GM23338 (cell line): ENCODE measurements around the gene C2CD3. TPM values are rescaled to one million over a fixed set of nuclear protein-coding genes. Genes with fewer than 3 reads are reported as not detected.

ENCODE experiments used
- ATAC-seq: fragments of 200-7000 bp; cut with Tn5 transposase; 3 replicates; pipeline ENCODE4 v1.9.1; 2020
- DNase-seq: peaks from one replicate; pipeline ENCODE4 v3.0.0-alpha.2; 2015; ENCODE audit warnings: low spot score
- H2AFZ ChIP-seq: fragments of 200-600 bp; sonication (generic); 2 replicates; pipeline ENCODE4 v1.8.0; 2016; ENCODE audit warnings: antibody characterized with exemption, mild to moderate bottlenecking, moderate library complexity
- H3F3A ChIP-seq: fragments of 200-600 bp; sonication (generic); replicated peaks from 2 replicates; pipeline ENCODE4 v1.8.0; 2017; ENCODE audit warnings: antibody characterized with exemption, mixed run types, low read depth
- H3K27ac ChIP-seq: fragments of 200-600 bp; sonication (generic); 2 replicates; pipeline ENCODE4 v1.6.1; 2016; ENCODE audit warnings: low read depth
- H3K27me3 ChIP-seq: fragments of 200-600 bp; sonication (generic); 2 replicates; pipeline ENCODE4 v1.8.0; 2016; ENCODE audit warnings: mild to moderate bottlenecking, mixed run types, moderate library complexity; ENCODE audit not compliant: insufficient read depth
- H3K36me3 ChIP-seq: fragments of 200-600 bp; sonication (generic); 2 replicates; pipeline ENCODE4 v1.8.0; 2016; ENCODE audit warnings: mild to moderate bottlenecking; ENCODE audit not compliant: insufficient read depth
- H3K4me1 ChIP-seq: fragments of 200-600 bp; sonication (generic); 2 replicates; pipeline ENCODE4 v1.8.0; 2016; ENCODE audit warnings: mild to moderate bottlenecking, moderate library complexity; ENCODE audit not compliant: insufficient read depth
- H3K4me2 ChIP-seq: fragments of 200-600 bp; sonication (generic); 2 replicates; pipeline ENCODE4 v1.7.1; 2017; ENCODE audit warnings: mixed run types
- H3K4me3 ChIP-seq: fragments of 200-600 bp; sonication (generic); 2 replicates; pipeline ENCODE4 v1.6.1; 2016; ENCODE audit warnings: mixed run types
- H3K79me2 ChIP-seq: fragments of 200-600 bp; sonication (generic); replicated peaks from 2 replicates; pipeline ENCODE4 v1.8.0; 2017; ENCODE audit warnings: mild to moderate bottlenecking; ENCODE audit not compliant: insufficient read depth
- H3K9me2 ChIP-seq: fragments of 200-600 bp; sonication (generic); 2 replicates; pipeline ENCODE4 v1.8.0; 2017; ENCODE audit not compliant: insufficient read depth
- H4K20me1 ChIP-seq: fragments of 200-600 bp; sonication (generic); replicated peaks from 2 replicates; pipeline ENCODE4 v1.8.0; 2017; ENCODE audit warnings: mild to moderate bottlenecking; ENCODE audit not compliant: insufficient read depth
- H3K27ac Mint-ChIP-seq: 2 replicates; pipeline ENCODE4 v1.8.0; 2020; ENCODE audit warnings: inconsistent platforms, mild to moderate bottlenecking, moderate library complexity, mixed read lengths
- H3K27me3 Mint-ChIP-seq: 3 replicates; pipeline ENCODE4 v1.8.0; 2022; ENCODE audit warnings: low read depth, mild to moderate bottlenecking, moderate library complexity, mixed read lengths, inconsistent platforms; ENCODE audit not compliant: insufficient read depth, poor library complexity
- H3K36me3 Mint-ChIP-seq: 3 replicates; pipeline ENCODE4 v1.8.0; 2021; ENCODE audit warnings: low read depth, mild to moderate bottlenecking, inconsistent platforms, moderate library complexity, mixed read lengths
- H3K4me1 Mint-ChIP-seq: 3 replicates; pipeline ENCODE4 v1.8.0; 2020; ENCODE audit warnings: mild to moderate bottlenecking, inconsistent platforms, mixed read lengths
- H3K4me3 Mint-ChIP-seq: 3 replicates; pipeline ENCODE4 v1.8.0; 2021; ENCODE audit warnings: moderate library complexity, mild to moderate bottlenecking, inconsistent platforms, mixed read lengths
- H3K9me3 Mint-ChIP-seq: 3 replicates; pipeline ENCODE4 v1.8.0; 2020; ENCODE audit warnings: moderate library complexity, mild to moderate bottlenecking, inconsistent platforms, mixed read lengths
- POLR2AphosphoS5 ChIP-seq: IDR thresholded peaks from 2 replicates; pipeline ENCODE4 v1.6.1; 2016; ENCODE audit warnings: antibody characterized with exemption, low read depth
- polyA plus RNA-seq: library from polyadenylated mRNA; unstranded; fragments of >200 nt; fragmentation: Nextera tagmentation; extraction: Ambion mirVana; gene quantifications from 2 replicates; pipeline ENCODE4 v1.2.1, GENCODE V29; 2016
- total RNA-seq: library from RNA; depleted of rRNA; stranded (reverse); fragments of >200 nt; shearing (Covaris generic); gene quantifications from 2 replicates; pipeline ENCODE4 v1.2.3, GENCODE V29; 2014
- TF ChIP-seq, protein P1 (sequence below): fragments of 250-450 bp; sonication (Bioruptor Pico); IDR thresholded peaks from 2 replicates; pipeline ENCODE4 v1.5.0; 2020; ENCODE audit warnings: mild to moderate bottlenecking, moderate library complexity
- TF ChIP-seq, protein P2 (sequence below), 2 experiments: fragments of 200-600 bp in 1 of 2; sonication (generic) in 1 of 2; conservative IDR thresholded peaks; 2 replicates each; pipeline versions ENCODE4 v1.5.1 to v1.6.1; 2016 to 2017; ENCODE audit warnings: antibody characterized with exemption in 2 of 2, low read depth in 2 of 2, mild to moderate bottlenecking in 2 of 2, moderate library complexity in 1 of 2

The C2CD3 gene
- total and polyA plus RNA-seq, 2 experiments from 2014 or later = 15.5 to 29.5 TPM

GRCh38 chr11:74142624-74143023, 28.2 kb downstream of the C2CD3 start (continued):
- TF ChIP-seq, protein P1, sequence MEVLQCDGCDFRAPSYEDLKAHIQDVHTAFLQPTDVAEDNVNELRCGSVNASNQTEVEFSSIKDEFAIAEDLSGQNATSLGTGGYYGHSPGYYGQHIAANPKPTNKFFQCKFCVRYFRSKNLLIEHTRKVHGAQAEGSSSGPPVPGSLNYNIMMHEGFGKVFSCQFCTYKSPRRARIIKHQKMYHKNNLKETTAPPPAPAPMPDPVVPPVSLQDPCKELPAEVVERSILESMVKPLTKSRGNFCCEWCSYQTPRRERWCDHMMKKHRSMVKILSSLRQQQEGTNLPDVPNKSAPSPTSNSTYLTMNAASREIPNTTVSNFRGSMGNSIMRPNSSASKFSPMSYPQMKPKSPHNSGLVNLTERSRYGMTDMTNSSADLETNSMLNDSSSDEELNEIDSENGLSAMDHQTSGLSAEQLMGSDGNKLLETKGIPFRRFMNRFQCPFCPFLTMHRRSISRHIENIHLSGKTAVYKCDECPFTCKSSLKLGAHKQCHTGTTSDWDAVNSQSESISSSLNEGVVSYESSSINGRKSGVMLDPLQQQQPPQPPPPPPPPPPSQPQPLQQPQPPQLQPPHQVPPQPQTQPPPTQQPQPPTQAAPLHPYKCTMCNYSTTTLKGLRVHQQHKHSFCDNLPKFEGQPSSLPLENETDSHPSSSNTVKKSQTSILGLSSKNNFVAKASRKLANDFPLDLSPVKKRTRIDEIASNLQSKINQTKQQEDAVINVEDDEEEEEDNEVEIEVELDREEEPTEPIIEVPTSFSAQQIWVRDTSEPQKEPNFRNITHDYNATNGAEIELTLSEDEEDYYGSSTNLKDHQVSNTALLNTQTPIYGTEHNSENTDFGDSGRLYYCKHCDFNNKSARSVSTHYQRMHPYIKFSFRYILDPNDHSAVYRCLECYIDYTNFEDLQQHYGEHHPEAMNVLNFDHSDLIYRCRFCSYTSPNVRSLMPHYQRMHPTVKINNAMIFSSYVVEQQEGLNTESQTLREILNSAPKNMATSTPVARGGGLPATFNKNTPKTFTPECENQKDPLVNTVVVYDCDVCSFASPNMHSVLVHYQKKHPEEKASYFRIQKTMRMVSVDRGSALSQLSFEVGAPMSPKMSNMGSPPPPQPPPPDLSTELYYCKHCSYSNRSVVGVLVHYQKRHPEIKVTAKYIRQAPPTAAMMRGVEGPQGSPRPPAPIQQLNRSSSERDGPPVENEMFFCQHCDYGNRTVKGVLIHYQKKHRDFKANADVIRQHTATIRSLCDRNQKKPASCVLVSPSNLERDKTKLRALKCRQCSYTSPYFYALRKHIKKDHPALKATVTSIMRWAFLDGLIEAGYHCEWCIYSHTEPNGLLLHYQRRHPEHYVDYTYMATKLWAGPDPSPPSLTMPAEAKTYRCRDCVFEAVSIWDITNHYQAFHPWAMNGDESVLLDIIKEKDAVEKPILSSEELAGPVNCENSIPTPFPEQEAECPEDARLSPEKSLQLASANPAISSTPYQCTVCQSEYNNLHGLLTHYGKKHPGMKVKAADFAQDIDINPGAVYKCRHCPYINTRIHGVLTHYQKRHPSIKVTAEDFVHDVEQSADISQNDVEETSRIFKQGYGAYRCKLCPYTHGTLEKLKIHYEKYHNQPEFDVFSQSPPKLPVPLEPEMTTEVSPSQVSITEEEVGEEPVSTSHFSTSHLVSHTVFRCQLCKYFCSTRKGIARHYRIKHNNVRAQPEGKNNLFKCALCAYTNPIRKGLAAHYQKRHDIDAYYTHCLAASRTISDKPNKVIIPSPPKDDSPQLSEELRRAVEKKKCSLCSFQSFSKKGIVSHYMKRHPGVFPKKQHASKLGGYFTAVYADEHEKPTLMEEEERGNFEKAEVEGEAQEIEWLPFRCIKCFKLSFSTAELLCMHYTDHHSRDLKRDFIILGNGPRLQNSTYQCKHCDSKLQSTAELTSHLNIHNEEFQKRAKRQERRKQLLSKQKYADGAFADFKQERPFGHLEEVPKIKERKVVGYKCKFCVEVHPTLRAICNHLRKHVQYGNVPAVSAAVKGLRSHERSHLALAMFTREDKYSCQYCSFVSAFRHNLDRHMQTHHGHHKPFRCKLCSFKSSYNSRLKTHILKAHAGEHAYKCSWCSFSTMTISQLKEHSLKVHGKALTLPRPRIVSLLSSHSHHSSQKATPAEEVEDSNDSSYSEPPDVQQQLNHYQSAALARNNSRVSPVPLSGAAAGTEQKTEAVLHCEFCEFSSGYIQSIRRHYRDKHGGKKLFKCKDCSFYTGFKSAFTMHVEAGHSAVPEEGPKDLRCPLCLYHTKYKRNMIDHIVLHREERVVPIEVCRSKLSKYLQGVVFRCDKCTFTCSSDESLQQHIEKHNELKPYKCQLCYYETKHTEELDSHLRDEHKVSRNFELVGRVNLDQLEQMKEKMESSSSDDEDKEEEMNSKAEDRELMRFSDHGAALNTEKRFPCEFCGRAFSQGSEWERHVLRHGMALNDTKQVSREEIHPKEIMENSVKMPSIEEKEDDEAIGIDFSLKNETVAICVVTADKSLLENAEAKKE (CRISPR knock-in tag) = no peak

GRCh38 chr11:74141908-74142307, 28.9 kb downstream of the C2CD3 start:
- peaks cover 2% of the 10 kb centered on the region; the same call in 1 of the 3 replicates for H3K9me3 Mint-ChIP-seq

More at GRCh38 chr11:74141908-74142307, 28.9 kb downstream of the C2CD3 start:
- Histone ChIP-seq H3K4me1 (peaks cover 10% of the 10 kb centered on the region; the same call in 1 of the 2 replicates), H3K4me3 (no peak overlapping the region), H3K36me3 (no peaks in the 10 kb centered on the region), H3K79me2 (no peaks in the 10 kb centered on the region), H3K27me3 (no peaks in the 10 kb centered on the region), H3K9me2 (no peaks in the 10 kb centered on the region), H3F3A (no peaks in the 10 kb centered on the region), H3K4me2 (no peak overlapping the region), H2AFZ (no peak overlapping the region), H3K27ac (peak overlapping the region; percentile 98), H4K20me1 (no peaks in the 10 kb centered on the region)
- Mint-ChIP-seq H3K27me3 (no peaks in the 10 kb centered on the region), H3K4me1 (peaks cover 21% of the 10 kb centered on the region), H3K36me3 (peaks cover 29% of the 10 kb centered on the region), H3K4me3 (no peak overlapping the region), H3K27ac (no peak overlapping the region)
- TF ChIP-seq, protein P2, sequence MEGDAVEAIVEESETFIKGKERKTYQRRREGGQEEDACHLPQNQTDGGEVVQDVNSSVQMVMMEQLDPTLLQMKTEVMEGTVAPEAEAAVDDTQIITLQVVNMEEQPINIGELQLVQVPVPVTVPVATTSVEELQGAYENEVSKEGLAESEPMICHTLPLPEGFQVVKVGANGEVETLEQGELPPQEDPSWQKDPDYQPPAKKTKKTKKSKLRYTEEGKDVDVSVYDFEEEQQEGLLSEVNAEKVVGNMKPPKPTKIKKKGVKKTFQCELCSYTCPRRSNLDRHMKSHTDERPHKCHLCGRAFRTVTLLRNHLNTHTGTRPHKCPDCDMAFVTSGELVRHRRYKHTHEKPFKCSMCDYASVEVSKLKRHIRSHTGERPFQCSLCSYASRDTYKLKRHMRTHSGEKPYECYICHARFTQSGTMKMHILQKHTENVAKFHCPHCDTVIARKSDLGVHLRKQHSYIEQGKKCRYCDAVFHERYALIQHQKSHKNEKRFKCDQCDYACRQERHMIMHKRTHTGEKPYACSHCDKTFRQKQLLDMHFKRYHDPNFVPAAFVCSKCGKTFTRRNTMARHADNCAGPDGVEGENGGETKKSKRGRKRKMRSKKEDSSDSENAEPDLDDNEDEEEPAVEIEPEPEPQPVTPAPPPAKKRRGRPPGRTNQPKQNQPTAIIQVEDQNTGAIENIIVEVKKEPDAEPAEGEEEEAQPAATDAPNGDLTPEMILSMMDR (conservative IDR thresholded peaks at IDR 0.05; ENCODE audit: low read depth in 2 of 2) = no peak
- no peak for TF ChIP-seq POLR2AphosphoS5
- no peak for DNase-seq
- ATAC-seq = no peak
